ENCODE data around the gene CDK11A.
"Not testable (repeated sequence)": the region's sequence is repeated elsewhere in the genome, so short reads cannot be mapped to it uniquely, and the experiment has no call there.

GRCh38 chr1:1728308-1729005 is 4.3 kb upstream of the CDK11A start:
- TF ChIP-seq SP1 (IDR thresholded peaks at IDR 0.05); ELF4 (IDR thresholded peaks at IDR 0.05); HDGF (IDR thresholded peaks at IDR 0.05; ENCODE audit: borderline replicate concordance); BHLHE40 (IDR thresholded peaks at IDR 0.05; ENCODE audit: borderline replicate concordance); LEF1 (IDR thresholded peaks at IDR 0.05; ENCODE audit: borderline replicate concordance); FOXM1 (IDR thresholded peaks at IDR 0.05; ENCODE audit: borderline replicate concordance); L3MBTL2 (conservative IDR thresholded peaks at IDR 0.05); FOXK2 (IDR thresholded peaks at IDR 0.05); NFRKB (IDR thresholded peaks at IDR 0.05); SUZ12 (IDR thresholded peaks at IDR 0.05); TARDBP (IDR thresholded peaks at IDR 0.05): not testable (repeated sequence)
